Gastroesophageal sphincter (tissue), 4 donors: ENCODE measurements around the gene MPP2. TPM values are rescaled to one million over a fixed set of nuclear protein-coding genes. Genes with fewer than 3 reads are reported as not detected.

Experiments used
- ATAC-seq: fragments of 150-250 bp; one replicate; pipeline ENCODE4 v1.9.1; 2016; ENCODE audit warnings: mild to moderate bottlenecking, moderate library complexity
- H3K27ac ChIP-seq, 4 donors: fragments of 200-600 bp; sonication (generic) in 3 of 4; 1 replicate in 3 of 4; 2 replicates in 1 of 4; pipeline ENCODE4 v1.5.1; 2016 to 2019
- H3K27me3 ChIP-seq: fragments of 200-600 bp; sonication (generic); one replicate; pipeline ENCODE4 v1.5.1; 2019
- H3K36me3 ChIP-seq, 2 donors: fragments of 200-600 bp; sonication (generic); one replicate each; pipeline ENCODE4 v1.5.1; 2019; ENCODE audit warnings: control low read depth in 1 of 2
- H3K4me1 ChIP-seq, 3 donors: fragments of 200-600 bp; sonication (generic); 1 replicate in 2 of 3; 2 replicates in 1 of 3; pipeline ENCODE4 v1.5.1; 2016 to 2019; ENCODE audit warnings: control low read depth in 2 of 3
- H3K4me3 ChIP-seq, 2 donors: fragments of 200-600 bp; sonication (generic); one replicate each; pipeline ENCODE4 v1.5.1; 2019; ENCODE audit warnings: mild to moderate bottlenecking in 1 of 2, moderate library complexity in 1 of 2
- H3K9me3 ChIP-seq, 3 donors: fragments of 200-600 bp; sonication (generic); one replicate each; pipeline ENCODE4 v1.5.1; 2017 to 2019; ENCODE audit warnings: control low read depth in 2 of 3
- EP300 ChIP-seq: sonication (generic); formaldehyde crosslinking; IDR thresholded peaks from one replicate; pipeline ENCODE4 v1.6.1; 2017; ENCODE audit warnings: antibody characterized with exemption, mild to moderate bottlenecking
- POLR2A ChIP-seq, 2 donors: fragments of 450-650 bp; IDR thresholded peaks; one replicate each; pipeline ENCODE4 v1.6.1; 2017; ENCODE audit warnings: antibody characterized with exemption in 2 of 2, mild to moderate bottlenecking in 2 of 2, moderate library complexity in 1 of 2
- POLR2AphosphoS5 ChIP-seq: sonication (generic); formaldehyde crosslinking; IDR thresholded peaks from one replicate; pipeline ENCODE4 v1.6.1; 2017; ENCODE audit warnings: antibody characterized with exemption
- WGBS, 2 donors: methylation state at CpG; one replicate each; pipeline ENCODE4 v1.1.5; 2018; ENCODE audit warnings: low coverage in 1 of 2; 5-methylcytosine and 5-hydroxymethylcytosine counted together
- total RNA-seq, 4 donors: library from RNA; depleted of rRNA; stranded (reverse); fragments of >200 nt; gene quantifications; one replicate each; pipeline ENCODE4 v1.1.0, GENCODE V29; 2016
- TF ChIP-seq, protein P1 (sequence below), 4 experiments: fragments of 200-600 bp in 2 of 4; fragments of 450-650 bp in 2 of 4; sonication (generic) in 1 of 4; IDR thresholded peaks; one replicate each; pipeline ENCODE4 v1.5.1; 2017 to 2019; ENCODE audit warnings: antibody characterized with exemption in 4 of 4, mild to moderate bottlenecking in 2 of 4, moderate library complexity in 2 of 4

MPP2 gene
- total RNA-seq, 4 donors from 2014 or later, result 6.3 to 20.9 (median 15.1) TPM

DNA sequence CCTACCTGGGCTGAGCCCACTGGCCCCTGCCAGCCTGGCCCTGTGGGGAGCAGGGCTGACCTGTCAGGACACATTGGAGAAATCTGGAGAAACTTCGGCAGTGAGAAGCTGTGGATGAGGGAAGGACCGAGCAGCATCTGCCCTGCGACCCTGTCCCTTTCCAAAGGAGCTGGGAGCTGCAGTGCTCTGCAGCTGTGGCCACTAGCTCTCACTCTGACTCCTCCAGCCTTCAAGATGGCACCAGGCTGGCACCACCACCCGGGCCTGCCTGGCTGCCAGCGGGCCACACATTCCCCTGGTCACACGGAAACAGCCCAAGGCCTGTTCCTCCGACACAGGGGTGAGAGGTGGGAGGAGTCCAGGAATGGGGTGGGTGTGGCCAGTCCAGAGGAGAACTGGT is 30.3 kb downstream of the MPP2 start:
- no peaks in the 10 kb centered on the region for H3K9me3 ChIP-seq
- peaks cover 0 to 60% of the 10 kb centered on the region in 2 donors for H3K36me3 ChIP-seq
- H3K4me3 ChIP-seq, result no peak overlapping the region
- H3K27ac ChIP-seq, result no peak overlapping the region
- no CpG with 5 or more reads among the region's 7 CpGs for WGBS, 2 donors
- H3K27me3 ChIP-seq, result no peaks in the 10 kb centered on the region
- ATAC-seq, result no peak
- TF ChIP-seq EP300, result no peak
- TF ChIP-seq, protein P1, sequence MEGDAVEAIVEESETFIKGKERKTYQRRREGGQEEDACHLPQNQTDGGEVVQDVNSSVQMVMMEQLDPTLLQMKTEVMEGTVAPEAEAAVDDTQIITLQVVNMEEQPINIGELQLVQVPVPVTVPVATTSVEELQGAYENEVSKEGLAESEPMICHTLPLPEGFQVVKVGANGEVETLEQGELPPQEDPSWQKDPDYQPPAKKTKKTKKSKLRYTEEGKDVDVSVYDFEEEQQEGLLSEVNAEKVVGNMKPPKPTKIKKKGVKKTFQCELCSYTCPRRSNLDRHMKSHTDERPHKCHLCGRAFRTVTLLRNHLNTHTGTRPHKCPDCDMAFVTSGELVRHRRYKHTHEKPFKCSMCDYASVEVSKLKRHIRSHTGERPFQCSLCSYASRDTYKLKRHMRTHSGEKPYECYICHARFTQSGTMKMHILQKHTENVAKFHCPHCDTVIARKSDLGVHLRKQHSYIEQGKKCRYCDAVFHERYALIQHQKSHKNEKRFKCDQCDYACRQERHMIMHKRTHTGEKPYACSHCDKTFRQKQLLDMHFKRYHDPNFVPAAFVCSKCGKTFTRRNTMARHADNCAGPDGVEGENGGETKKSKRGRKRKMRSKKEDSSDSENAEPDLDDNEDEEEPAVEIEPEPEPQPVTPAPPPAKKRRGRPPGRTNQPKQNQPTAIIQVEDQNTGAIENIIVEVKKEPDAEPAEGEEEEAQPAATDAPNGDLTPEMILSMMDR (IDR thresholded peaks at IDR 0.05), result no peak
- no peak for TF ChIP-seq POLR2A (IDR thresholded peaks at IDR 0.05)
- no peak for TF ChIP-seq POLR2AphosphoS5
- H3K4me1 ChIP-seq, result peaks cover 0 to 8% (median 3%) of the 10 kb centered on the region in 3 donors

DNA sequence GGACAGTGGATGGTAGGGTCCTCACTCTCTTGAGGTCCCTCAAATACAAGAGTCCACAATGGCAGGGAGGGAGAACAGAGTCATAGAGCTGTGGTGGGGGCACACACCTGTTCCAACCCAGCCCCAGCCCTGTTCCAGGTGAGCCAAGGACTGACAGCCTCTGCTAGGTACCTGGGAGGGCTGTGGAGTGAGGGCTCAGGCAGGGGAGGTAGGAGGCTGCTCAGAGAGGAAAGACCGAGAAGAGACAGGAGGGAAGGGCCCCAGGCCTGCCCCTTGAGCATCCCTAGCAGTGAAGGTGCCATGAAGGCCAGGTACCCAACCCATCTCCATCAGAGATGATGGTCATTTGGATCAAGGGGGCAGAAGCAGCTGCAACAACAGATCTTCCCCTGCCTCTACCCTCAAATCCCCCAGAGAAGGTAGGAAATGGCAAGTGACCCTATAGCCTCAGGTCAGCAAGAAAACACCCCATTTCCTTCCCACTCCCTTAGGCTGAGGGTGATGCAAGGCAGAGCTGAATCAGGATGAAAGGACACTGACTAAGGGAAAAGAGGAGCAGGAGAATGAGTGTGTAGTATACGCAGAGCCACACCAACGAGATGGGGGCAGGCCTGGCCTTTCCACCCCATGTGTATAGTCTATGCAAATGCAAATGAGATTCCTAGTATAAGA is 31.7 kb downstream of the MPP2 start:
- Histone ChIP-seq H3K4me3 (no peak overlapping the region), H3K4me1 (peaks cover 0 to 8% (median 3%) of the 10 kb centered on the region in 3 donors), H3K36me3 (peaks cover 0 to 46% of the 10 kb centered on the region in 2 donors), H3K9me3 (no peaks in the 10 kb centered on the region), H3K27ac (no peak overlapping the region), H3K27me3 (no peaks in the 10 kb centered on the region)
- no peak for ATAC-seq
- WGBS, 2 donors, result 88 to 96% methylated on average over 2 of the region's 3 CpGs
- TF ChIP-seq, protein P1 (IDR thresholded peaks at IDR 0.05), result no peak
- TF ChIP-seq POLR2A (IDR thresholded peaks at IDR 0.05) (no peak), EP300 (no peak), POLR2AphosphoS5 (no peak)

DNA sequence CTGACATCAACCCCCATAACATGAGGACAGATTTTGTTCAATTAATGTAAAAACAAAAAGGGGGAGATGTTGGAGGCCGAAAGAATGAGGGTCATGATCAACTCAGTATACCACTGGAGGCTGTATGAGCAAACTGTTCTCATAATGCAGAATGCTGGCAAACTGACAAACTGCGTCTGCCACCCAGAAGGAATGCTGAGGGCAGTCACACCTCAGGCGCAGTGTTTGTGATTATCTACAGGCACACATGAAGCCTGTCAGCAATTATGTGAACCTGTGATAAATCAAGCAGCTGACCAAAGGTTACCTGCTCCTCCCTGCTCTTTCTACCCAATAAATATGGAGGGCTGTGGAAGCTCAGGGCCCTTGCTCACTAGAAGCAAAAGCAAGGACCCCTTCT is 33.0 kb downstream of the MPP2 start:
- 44% methylated on average over 3 of the region's 3 CpGs; no CpG with 5 or more reads in 1 of the 2 donors for WGBS, 2 donors
- no peaks in the 10 kb centered on the region for H3K27me3 ChIP-seq
- peaks cover 0 to 8% (median 3%) of the 10 kb centered on the region in 3 donors for H3K4me1 ChIP-seq
- H3K4me3 ChIP-seq, result no peak overlapping the region
- TF ChIP-seq POLR2AphosphoS5 (no peak), EP300 (no peak), POLR2A (IDR thresholded peaks at IDR 0.05) (no peak)
- TF ChIP-seq, protein P1 (IDR thresholded peaks at IDR 0.05), result no peak
- H3K27ac ChIP-seq, result no peak overlapping the region
- ATAC-seq, result no peak
- H3K36me3 ChIP-seq, result peaks cover 0 to 33% of the 10 kb centered on the region in 2 donors
- no peaks in the 10 kb centered on the region for H3K9me3 ChIP-seq

DNA sequence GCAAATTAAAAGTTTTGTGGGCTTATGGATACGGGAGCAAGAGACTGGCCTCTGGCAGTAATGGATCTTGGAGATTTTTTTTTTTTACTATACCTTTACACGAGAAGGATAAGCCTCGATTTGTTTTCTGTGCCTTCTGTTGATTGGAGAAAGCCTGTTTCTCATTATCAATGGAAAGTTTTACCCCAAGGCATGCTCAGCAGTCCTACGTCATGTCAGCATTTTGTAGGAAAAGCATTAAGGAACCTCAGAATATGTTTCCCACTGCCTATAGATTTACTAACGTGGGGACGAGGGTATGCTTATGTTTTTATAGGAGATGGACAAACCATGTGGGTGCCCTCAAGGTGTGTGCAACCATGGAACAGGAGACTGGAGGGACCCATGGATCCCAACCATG is 33.5 kb downstream of the MPP2 start:
- 67 to 74% methylated on average over 6 of the region's 6 CpGs for WGBS, 2 donors
- Histone ChIP-seq H3K27me3 (peaks cover under 1% of the 10 kb centered on the region), H3K9me3 (no peaks in the 10 kb centered on the region), H3K4me1 (peaks cover 0 to 6% (median 2%) of the 10 kb centered on the region in 3 donors), H3K27ac (no peak overlapping the region), H3K4me3 (no peak overlapping the region), H3K36me3 (peaks cover 0 to 28% of the 10 kb centered on the region in 2 donors)
- no peak for TF ChIP-seq POLR2A (IDR thresholded peaks at IDR 0.05)
- TF ChIP-seq, protein P1 (IDR thresholded peaks at IDR 0.05), result no peak
- ATAC-seq, result no peak

DNA sequence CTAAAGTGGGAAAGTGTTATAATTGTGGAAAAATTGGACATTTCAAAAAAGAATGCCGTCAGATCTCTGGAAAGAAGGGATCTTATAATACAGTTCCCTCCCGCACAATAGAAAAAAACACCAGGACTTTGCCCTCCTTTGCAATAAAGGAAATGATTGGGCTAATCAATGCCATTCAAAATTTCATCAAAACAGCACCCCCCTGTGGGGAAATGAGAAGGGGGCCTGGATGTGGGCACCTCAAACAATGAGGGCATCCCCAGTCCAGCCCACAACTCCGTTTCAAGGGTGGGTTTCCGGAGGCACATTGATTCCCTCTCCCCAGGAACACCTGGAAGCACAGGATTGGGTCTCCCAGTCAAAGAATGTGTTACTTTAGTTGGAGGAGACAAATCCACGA is 34.2 kb downstream of the MPP2 start:
- no peaks in the 10 kb centered on the region for H3K9me3 ChIP-seq
- peaks cover 7% of the 10 kb centered on the region for H3K27me3 ChIP-seq
- WGBS, 2 donors, result 47 to 54% methylated on average over 4 to 5 of the region's 5 CpGs

More for the DNA sequence above, 34.2 kb downstream of the MPP2 start:
- H3K4me3 ChIP-seq, result no peak overlapping the region
- TF ChIP-seq, protein P1 (IDR thresholded peaks at IDR 0.05), result no peak
- TF ChIP-seq POLR2A (IDR thresholded peaks at IDR 0.05) (no peak), POLR2AphosphoS5 (no peak), EP300 (no peak)
- H3K4me1 ChIP-seq, result no peaks in the 10 kb centered on the region
- H3K36me3 ChIP-seq, result peaks cover 0 to 26% of the 10 kb centered on the region in 2 donors
- ATAC-seq, result no peak
- H3K27ac ChIP-seq, result no peak overlapping the region
